NCI-H345 (cell line): ENCODE results near the gene H2BK1.

Experiments
- DNase-seq: peaks from one replicate; lab custom pipeline; 2025; lab: John Stamatoyannopoulos, UW

H2BK1 gene

DNA sequence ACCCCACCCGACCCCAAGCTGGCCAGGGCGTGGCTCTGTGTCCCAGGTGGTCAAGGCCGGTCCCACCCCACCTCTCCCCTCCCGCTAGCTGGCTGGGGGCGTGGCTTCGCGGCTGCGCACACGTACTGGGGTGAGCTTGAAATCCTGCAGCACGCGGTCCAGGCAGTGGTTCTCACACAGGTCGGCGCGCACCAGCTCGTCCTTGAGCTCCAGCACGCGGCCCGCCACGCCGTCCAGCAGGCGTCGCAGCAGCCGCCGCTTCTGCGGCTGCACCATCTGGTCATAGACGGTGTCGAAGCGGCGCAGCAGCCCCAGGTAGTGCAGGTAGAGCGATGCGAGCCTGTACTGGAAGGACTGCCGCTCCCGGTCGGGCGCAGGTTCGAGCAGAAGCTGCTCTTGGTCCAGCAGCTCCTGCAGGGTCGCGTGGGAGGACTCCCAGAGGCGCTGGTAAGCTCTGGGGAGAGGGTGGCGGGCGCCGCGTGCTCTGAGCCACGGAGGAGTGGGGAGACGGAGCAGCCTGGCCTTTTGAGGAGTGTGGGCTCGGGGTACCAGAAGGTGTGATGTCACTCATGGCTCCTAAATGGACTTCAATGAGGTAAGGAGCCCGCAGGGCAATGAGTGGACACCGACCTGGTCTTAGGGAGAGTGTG is 5.8 kb downstream of the H2BK1 start:
- DNase-seq, result no peak

DNA sequence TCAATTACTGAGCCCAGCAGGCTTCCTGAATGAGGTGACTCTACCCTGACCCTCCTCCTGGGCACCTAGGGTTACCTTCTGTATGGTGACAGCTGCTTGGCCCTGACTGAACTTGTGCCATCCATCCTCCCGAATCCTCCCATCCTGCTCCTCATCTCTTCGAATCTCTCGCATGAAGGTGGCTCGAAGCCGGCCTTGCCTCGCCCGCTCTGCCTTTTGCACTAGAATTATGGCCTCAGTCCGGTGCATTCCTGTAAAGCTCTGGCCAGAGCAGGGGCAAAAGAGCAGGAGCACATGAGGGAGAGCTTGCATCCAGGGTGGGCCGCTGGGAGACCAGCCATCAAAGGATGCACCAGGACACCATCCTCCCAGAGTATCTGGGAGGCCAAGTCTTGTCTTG is 7.5 kb downstream of the H2BK1 start:
- DNase-seq, result no peak

DNA sequence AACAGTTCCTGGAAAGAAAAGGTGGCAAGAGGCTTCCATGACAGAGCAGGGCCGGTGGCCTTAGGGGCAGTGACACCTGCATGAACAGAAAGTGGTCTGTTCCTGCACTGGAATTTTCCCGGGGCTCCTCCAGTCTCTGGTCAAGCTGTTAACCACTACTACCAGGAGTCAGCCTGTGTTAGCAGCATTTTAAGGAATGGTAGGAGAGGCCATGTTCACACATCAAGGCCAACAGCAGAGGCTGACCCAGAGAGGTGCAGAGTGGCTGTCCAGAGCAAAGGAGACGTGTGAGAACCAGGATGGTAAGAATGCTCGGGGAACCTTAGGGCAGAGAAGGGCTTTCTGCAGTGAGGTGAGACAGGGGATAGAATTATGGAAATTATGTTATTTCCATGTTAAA is 8.5 kb downstream of the H2BK1 start:
- DNase-seq, result no peak

DNA sequence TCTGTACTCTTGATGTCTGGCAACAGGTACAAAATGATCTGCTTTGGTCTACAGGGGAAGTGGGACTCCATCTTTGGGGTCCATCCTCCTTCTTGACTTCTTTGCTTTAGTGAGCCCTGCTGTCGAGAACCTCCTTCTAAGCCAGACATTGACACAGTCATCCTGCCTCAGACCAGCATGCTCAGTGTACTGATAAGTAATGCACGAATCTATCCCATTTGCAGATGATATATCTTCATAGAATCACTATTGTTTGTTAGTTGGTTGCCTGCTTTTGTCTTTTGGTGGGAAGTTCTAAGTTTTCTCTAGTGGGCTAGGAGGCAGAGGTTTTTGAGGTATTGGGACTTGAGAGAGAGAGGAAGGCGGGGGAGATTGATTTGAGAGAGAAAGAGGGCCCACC is 8.9 kb downstream of the H2BK1 start:
- DNase-seq, result no peak

DNA sequence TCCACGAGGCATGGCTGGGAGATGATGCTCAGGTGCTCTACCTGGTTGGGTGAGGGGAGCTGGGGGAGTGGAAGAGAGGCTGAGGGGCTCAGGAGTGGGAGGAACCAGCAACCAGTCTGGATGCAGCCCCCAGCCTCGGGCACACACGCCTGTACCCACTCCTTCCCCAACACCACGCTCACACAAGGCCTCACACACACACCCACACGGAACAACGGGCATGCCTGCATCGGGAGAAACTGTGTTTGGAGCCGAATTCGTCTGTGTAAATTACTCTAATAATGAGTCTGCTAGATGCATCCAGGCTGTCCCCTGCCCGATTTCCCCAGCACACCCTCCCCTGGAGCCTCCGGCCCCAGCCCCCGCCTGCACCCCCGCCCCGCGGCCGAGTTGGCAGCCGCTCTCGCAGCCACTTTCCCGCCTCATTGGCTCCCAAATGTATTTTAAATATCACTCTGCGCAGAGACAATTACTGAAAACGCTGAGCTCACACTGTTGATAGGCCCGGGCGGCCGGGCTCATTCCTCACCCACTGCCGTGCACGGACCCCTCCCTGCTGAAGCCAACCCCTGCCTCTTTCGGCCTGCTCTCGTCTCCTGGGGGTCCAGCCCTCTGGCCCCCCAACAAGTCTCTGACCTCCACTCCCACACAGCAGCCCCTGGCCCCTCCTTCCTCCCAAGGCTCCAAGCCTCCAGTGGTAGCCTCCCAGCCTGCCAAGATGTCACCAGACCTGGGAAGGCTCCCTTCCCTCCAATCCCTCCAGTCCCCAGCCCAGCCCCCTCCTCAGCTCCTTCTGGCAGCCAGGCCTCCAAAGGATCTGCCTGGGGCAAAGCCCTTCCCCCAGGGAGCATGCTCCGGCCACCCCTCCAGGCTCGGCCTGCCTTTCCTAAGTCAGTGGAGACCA is 11.1 kb downstream of the H2BK1 start:
- peak; percentile 27 for DNase-seq

DNA sequence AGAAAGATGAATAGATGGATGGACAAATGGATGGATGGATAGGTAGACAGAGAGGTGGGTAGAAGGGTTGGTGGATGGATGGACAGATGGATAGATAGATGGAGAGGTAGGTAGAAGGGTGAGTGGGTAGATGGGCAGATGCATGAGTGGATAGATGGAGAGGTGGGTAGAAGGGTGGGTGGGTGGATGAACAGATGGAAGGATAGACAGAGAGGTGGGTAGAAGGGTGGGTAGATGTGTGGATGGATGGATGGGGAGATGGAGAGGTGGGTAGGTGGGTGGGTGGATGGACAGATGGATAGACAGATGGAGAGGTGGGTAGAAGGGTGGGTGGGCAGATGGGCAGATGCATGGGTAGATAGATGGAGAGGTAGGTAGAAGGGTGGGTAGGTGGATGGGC is 12.4 kb downstream of the H2BK1 start:
- no peak for DNase-seq

DNA sequence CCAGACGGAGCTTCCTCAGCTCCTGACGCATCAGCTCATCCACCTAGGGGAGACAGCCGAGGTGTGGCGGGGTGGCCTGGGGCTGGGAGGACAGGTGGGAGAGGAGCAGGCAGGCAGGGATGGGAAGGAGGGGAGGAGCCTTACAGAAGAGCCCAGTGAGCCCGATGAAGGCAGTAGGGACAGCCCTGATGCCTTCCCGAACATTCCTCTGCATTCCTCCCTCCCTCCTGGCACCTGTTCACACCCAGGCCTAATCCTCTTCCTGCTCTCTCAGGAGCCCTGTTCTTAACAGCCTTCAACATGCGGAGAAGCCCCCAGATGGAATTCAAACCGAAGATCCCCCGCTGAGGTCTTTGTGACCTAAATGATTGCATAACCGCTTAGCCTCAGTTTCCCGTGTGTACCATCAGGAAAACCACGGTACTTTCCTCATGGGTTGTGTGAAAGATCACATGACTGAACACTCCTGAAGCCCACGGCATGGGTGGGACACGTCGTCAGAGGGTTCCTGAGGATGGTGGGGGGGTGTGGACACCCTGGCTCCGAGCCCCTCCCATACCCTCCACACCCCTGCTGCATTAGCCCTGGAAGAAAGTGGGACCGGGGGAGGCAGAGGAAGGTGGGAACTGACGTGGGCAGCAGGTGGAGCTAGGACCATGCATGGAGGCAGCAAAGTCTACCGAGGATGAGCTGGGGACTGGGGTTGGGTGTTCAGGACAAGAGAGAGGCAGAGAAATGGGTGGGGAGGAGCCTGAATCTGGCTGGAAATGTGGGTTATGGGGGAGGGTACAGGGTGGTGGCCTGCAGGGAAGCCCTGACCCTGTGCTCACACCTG is 14.5 kb downstream of the H2BK1 start:
- DNase-seq, result no peak

DNA sequence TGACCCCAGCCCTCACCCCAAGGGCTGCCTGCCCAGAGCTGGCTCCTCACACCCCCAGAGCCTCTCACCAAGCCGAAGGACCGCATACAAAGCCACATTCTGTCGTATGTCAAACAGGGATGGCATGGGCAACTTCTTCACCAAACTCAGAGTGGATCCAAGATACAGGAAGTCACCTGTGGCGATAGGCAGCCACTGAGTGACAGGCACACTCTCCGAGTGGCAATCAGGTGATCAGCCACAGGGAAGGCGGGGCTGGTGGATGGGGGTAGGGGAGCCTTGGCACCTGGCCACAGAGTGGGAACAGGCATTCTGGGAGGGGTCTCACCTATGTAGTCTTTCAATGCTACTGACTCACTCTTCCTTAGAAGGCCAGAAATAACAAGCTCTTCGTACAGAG is 16.1 kb downstream of the H2BK1 start:
- DNase-seq, result no peak

DNA sequence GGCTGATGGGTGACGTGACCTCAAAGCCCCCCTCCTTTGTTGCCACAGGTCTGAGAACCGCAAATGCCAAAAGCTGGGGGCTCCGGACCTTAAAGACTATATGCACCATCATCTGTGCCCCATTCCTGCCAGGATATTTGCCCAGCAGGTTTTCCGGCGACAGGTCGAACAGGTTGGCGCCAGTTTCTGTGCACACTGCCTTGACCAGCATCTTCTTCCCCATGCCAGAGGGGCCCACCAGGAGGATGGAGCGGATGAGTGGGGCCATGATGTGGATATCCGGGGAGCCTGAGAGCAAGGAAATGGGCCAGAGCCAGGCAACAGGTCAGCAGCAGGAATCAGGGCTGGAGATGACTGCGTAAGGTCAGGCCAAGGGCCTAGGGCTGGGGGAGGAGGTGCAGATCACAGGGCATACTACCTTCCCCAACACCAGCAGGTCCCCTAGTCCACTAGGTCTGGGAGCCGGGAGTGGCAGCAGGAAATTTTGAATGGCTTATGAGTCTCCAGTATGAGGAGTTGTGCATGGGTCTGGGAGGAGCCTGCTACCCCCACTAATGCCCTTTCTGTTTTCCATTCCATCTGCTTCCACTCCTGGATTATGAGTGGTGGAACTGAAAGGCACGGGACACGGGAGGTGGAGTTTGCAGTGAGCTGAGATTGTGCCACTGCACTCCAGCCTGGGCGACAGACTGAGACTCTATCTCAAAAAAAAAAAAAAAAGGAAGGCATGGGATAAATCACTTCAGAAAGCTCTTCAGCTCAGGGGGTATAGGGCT is 16.9 kb downstream of the H2BK1 start:
- no peak for DNase-seq

DNA sequence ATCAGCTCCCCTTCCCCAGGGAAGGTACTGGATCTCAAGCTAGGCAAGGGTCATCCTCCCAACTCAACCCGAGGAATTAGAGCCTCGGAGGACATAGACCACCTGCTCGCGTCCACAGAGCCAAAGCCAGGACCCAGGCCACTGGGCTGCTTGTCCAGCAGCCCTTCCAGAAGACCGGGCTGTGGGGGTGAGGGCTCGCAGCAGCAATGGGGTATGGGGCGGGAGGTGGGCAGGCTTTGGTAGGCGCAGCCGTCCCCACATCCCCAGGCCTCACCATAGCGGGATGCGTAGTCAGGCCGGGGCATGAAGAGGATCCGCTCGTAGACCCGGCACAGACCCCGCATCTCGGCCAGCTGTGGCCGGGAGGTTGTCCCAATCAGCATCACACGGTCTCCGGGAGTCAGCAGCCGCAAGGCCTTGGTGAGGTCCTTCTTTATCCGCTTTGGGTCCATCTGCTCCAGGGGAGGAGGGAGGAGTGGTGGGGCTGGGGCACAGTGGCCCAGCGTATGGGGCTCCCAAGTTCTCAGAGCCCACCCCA is 18.2 kb downstream of the H2BK1 start:
- DNase-seq, result no peak

DNA sequence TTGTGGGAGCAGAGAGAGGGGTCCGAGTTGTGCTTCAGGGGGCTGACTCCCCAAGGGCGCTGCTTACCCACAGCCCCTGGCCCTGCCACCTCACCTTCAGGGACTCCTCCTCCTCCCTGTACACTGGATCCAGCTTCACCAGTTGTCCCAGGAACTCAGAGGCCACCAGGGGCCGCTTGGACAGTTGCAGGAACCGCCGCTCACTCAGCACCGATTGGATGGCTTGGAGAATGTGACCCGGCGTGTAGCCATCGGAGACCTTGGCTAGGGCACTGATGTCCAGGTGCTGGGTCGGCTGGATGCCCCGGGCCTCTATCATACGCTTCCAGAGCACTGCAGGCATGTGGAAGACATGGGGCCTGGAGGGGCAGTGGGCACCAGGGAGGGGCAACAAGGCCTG is 18.7 kb downstream of the H2BK1 start:
- DNase-seq, result no peak

DNA sequence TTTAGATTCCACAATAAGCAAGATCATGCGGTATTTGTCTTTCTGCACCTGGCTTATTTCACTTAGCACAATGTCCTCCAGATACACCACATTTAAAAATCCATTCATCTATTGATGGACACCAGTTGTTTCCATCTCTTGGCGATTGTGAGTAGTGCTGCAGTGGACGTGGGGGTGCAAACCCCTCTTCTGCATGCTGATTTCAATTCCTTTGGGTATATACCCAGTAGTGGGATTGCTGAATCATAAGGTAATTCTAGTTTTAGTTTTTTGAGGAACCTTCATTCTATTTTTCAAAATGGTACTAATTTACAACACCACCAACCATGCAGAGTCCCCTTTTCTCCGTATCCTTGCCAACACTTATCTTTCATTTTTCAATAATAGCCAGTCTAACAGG is 21.2 kb downstream of the H2BK1 start:
- no peak for DNase-seq

DNA sequence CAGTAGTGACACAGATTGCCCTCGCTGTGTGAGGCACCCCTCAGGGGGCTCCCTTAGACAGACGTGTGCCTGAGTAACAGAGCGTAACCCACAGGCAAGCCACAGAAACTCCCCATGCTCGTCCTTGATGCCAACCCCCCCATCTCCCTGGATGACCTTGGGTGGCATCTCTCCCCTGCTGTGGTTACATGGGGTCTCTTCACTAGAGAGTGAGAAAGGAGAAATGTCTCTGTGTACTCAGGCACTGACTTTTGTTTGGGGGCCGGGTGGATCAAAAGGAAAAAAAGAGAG is 22.1 kb downstream of the H2BK1 start:
- DNase-seq, result no peak

DNA sequence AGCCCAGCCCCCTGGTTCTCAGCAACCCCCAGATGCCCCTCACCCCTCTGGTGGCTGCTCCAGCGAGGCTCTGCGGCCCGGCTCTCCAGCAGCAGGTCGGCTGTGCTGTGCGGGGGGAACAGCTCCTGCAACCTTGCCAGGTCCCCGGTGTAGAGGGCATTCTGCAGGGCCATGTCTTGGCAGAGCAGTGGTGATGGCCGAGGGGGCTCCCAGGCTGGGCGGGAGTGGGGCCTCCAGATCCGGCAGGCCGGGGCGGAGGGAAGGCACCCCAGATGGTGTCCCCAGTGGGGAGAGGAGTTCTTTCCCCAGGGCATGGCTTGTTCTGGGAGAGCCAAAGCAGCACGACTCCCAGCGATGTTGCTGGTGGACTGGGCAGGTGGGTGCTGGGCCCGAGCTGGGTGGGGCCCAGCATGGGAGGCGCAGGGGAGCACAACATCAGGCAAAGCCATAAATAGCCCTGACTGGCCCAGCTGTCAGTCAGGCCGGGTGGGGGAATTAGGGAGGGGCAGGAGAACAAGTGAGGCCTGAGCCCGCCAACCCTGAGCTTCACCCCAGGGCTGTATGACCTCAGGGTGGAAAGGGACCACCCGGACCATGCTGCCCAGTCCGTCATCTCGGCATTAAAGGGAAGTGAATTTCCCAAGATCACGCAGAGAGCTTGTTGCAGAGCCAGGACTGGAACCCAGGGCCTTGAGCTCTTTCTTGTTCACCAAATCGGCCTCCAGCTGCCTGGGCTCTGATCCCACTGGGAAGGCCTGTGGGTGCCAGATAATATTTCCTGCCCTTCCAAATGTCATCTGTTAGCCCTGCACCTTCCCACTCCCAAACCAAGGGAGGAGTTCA is 22.7 kb downstream of the H2BK1 start:
- DNase-seq, result no peak

DNA sequence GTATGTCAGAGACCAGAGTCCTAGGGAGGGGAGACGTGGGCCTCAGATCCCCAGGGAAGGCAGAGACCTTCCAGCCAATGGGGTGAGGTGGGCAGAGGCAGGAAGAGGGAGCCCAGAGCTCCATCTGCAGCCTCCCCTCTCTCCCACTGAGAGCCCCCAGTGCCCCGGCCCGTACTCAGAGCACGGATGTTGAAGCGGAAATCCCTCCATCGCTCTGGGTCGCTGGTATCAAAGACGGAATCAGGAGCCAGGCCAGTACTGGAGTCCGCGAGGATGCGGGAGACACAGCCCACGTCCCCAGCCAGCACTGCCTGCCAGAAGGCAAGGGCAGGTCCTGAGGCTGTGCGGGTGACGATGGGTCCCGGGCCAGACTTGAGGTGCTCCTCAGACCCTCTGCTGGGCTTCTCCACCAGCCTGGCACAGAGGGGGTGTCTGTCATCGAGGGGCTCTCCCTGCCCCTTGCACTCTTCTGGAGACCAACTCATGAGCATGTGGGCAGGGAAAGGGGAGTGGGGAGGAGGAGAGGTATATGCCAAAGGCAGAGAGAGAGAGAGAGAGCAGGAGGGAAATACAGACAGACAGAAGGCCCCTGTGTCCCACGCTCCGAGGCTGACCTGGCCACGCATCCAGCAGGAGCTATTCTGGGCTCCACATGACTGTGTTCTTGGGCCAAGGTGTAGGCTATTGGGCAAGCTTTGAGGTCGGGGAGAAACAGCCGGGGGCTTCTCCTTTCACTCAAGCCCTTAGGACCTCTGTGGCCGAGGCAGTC is 23.5 kb downstream of the H2BK1 start, which contains the start of gene ASB10:
Gene ASB10, minus strand, starts transcription at position 611 of the 769 bp plus-strand sequence. Its CDS starts 120 bp downstream, at position 491.
- no peak for DNase-seq

DNA sequence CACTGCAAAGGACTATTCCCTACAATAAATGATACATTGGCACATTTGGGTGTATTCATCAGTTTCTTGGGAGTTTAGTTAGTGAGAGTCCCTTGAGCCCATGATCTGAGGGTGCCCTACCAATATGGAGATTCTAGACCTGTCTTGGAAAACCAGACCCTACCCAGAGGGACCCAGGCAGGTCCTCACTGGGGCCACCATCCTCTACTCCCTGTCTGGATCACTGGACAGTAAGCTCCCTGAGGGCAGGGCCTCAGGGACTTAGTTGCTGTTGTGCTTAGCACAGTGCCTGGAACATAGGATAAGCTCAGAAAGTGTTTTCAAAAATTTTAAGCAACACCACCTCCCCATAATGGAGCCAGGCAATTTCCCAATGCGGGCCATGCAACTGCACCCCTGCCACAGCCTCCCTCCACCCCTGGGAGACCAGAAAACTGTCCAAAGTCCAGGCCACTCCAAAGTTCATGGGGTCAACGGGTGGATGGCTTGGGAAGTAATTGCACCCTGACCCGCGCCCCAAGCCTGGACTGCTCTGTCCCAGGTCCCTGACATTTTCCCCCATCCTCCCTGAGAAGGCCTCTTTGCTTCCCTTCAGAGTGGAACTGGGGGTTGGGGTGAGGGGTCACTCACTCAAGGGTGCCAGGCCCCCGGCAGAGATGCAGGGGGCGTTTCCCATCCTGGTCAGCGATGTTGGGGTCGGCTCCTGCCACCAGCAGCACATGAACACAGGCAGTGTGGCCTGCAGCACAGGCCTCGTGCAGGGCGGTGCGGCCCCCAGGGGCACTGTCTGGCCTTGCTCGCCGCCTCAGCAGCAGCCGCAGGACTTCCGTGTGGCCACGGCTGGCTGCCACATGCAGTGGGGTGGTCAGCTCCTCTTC is 24.3 kb downstream of the H2BK1 start:
- no peak for DNase-seq

DNA sequence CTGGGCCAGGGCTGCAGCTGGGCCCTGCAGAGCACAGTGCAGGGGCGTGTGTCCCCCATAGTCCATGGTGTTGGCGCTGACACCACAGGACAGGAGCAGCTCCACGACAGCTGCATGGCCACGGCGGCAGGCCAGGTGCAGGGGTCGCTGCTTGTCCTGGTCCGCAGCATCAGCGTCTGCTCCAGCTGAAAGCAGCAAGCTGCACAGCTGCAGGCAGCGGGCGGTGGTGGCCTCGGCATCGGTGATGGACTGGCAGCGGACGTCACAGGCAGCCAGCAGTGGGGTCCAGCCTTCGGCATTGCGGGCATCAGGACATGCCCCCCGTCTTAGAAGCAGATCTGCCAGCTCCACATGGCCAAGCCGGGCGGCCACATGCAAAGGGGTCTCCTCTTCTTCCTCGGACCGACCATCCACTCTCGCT is 29.3 kb downstream of the H2BK1 start:
- no peak for DNase-seq

DNA sequence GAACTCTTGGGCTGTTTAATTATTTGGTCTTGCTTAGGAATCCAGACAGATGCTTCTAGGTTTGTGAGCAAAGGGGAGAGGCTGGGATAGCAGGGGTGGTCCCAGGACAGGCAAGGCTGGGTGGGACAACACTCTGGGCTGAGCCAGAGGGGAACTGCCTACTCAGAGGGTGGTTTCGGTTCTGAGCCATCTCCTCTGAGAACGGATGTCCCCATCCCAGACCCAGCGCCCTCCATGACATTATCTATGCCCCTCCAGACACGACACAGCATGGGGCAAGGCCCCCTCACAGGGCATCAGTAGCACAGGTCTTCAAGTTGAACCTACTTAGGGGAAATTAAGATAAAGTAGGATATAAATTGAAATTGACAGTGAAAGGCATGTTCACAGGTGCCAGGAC is 30.3 kb downstream of the H2BK1 start:
- DNase-seq, result no peak

DNA sequence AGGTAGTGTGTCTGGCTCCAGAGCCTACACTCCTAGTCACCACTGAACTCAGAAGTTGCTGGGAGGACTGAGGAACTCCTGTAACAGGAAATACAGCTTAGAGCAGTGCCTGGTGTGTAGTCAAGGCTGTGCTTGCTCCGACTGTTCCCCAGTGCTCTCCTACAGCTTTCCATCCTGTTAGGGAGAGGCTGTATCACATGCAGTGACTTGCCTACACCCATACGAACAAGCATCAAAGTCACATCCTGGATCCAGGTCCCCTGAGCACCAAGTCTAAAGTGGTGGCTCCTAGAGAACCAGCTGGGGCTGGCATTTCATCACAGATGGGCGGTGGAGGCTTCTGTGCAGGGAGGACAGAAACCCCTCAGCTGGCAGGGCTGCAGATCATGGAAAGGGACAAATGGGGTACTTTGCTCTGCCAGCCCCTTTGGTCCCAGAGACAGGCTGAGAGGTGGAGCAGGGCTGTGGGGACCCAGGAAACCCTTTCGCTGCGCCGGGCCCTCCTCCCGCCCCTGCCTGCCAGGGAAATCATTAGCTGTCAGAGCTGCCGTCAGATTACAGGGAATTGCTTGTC is 30.9 kb downstream of the H2BK1 start:
- DNase-seq, result no peak
